MM.1S (cell line): ENCODE measurements around the gene SLC25A41.

Experiments
- DNase-seq: peaks from one replicate; pipeline ENCODE4 v3.0.0-alpha.2; 2015
- H2AFZ ChIP-seq: fragments of 300-600 bp; sonication (generic); 2 replicates; pipeline ENCODE4 v1.6.0; 2016; ENCODE audit warnings: antibody characterized with exemption, low read length
- H3F3A ChIP-seq: fragments of 300-600 bp; sonication (generic); 2 replicates; pipeline ENCODE4 v1.6.1; 2016; ENCODE audit warnings: mild to moderate bottlenecking, antibody characterized with exemption, low read length, moderate library complexity, mixed read lengths; ENCODE audit not compliant: insufficient read depth
- H3K27ac ChIP-seq: fragments of 300-600 bp; sonication (generic); 2 replicates; pipeline ENCODE4 v1.5.1; 2016; ENCODE audit warnings: mild to moderate bottlenecking, low read length
- H3K27me3 ChIP-seq: fragments of 300-600 bp; sonication (generic); replicated peaks from 2 replicates; pipeline ENCODE4 v1.6.0; 2016; ENCODE audit warnings: low read length; ENCODE audit not compliant: insufficient read depth
- H3K36me3 ChIP-seq: fragments of 300-600 bp; sonication (generic); replicated peaks from 2 replicates; pipeline ENCODE4 v1.6.1; 2016; ENCODE audit warnings: mild to moderate bottlenecking, low read length, mixed read lengths; ENCODE audit not compliant: insufficient read depth
- H3K4me1 ChIP-seq: fragments of 300-600 bp; sonication (generic); 2 replicates; pipeline ENCODE4 v1.6.1; 2016; ENCODE audit warnings: low read length, mixed read lengths
- H3K4me2 ChIP-seq: fragments of 300-600 bp; sonication (generic); 2 replicates; pipeline ENCODE4 v1.6.0; 2016; ENCODE audit warnings: low read depth, low read length
- H3K4me3 ChIP-seq: fragments of 300-600 bp; sonication (generic); 2 replicates; pipeline ENCODE4 v1.5.1; 2016; ENCODE audit warnings: low read length, mixed read lengths
- H3K79me2 ChIP-seq: fragments of 300-600 bp; sonication (generic); 2 replicates; pipeline ENCODE4 v1.6.1; 2016; ENCODE audit warnings: mixed run types, low read length, mixed read lengths
- H3K9ac ChIP-seq: fragments of 300-600 bp; sonication (generic); 2 replicates; pipeline ENCODE4 v1.6.1; 2016; ENCODE audit warnings: low read length, mixed read lengths
- H3K9me2 ChIP-seq: fragments of 300-600 bp; sonication (generic); replicated peaks from 2 replicates; pipeline ENCODE4 v1.6.1; 2016; ENCODE audit warnings: mild to moderate bottlenecking, low read length, mixed read lengths; ENCODE audit not compliant: insufficient read depth
- H3K9me3 ChIP-seq: fragments of 300-600 bp; sonication (generic); replicated peaks from 2 replicates; pipeline ENCODE4 v1.6.1; 2016; ENCODE audit warnings: mild to moderate bottlenecking, low read length, mixed read lengths; ENCODE audit not compliant: insufficient read depth
- H4K20me1 ChIP-seq: fragments of 300-600 bp; sonication (generic); 2 replicates; pipeline ENCODE4 v1.6.1; 2016; ENCODE audit warnings: mild to moderate bottlenecking, low read length, moderate library complexity, mixed read lengths; ENCODE audit not compliant: insufficient read depth
- EZH2 ChIP-seq: fragments of 300-600 bp; sonication (generic); optimal IDR thresholded peaks from 2 replicates; pipeline ENCODE3; 2017; ENCODE audit warnings: low read depth, mild to moderate bottlenecking, antibody characterized with exemption, low read length, mixed read lengths
- EZH2phosphoT487 ChIP-seq: fragments of 300-600 bp; sonication (generic); IDR thresholded peaks from 2 replicates; pipeline ENCODE4 v1.6.1; 2018; ENCODE audit warnings: antibody characterized with exemption, low read length
- TF ChIP-seq, protein P1 (sequence below): fragments of 300-600 bp; sonication (generic); IDR thresholded peaks from 2 replicates; pipeline ENCODE4 v1.5.1; 2016; ENCODE audit warnings: antibody characterized with exemption, low read length, mixed read lengths

Gene SLC25A41

DNA sequence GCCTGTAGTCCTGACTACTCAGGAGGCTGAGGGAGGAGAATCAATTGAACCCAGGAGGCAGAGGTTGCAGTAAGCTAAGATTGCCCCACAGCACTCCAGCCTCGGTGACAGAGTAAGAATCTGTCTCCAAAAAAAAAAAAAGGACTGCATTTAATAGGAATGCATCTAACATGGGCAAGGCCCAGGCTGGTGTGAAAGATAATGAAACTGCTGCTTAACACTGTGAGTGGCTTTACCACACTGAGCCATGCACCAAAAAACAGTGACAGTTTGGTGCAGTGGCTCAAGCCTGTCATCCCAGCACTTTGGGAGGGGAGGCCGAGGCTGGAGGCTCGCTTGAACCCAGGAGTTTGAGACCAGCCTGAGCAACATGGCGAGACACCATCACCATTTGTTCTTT, 49.2 kb downstream of the SLC25A41 start:
- no peak overlapping the region for H3K27ac ChIP-seq
- H3F3A ChIP-seq = no peaks in the 10 kb centered on the region
- no peaks in the 10 kb centered on the region for H3K9me3 ChIP-seq
- H4K20me1 ChIP-seq = no peaks in the 10 kb centered on the region
- H3K4me1 ChIP-seq = no peaks in the 10 kb centered on the region
- no peak overlapping the region for H3K4me2 ChIP-seq
- no peak overlapping the region for H3K9ac ChIP-seq
- no peak for DNase-seq
- H2AFZ ChIP-seq = no peak overlapping the region
- TF ChIP-seq, protein P1, sequence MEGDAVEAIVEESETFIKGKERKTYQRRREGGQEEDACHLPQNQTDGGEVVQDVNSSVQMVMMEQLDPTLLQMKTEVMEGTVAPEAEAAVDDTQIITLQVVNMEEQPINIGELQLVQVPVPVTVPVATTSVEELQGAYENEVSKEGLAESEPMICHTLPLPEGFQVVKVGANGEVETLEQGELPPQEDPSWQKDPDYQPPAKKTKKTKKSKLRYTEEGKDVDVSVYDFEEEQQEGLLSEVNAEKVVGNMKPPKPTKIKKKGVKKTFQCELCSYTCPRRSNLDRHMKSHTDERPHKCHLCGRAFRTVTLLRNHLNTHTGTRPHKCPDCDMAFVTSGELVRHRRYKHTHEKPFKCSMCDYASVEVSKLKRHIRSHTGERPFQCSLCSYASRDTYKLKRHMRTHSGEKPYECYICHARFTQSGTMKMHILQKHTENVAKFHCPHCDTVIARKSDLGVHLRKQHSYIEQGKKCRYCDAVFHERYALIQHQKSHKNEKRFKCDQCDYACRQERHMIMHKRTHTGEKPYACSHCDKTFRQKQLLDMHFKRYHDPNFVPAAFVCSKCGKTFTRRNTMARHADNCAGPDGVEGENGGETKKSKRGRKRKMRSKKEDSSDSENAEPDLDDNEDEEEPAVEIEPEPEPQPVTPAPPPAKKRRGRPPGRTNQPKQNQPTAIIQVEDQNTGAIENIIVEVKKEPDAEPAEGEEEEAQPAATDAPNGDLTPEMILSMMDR = no peak
- TF ChIP-seq EZH2phosphoT487 = no peak
- no peak for TF ChIP-seq EZH2
- H3K36me3 ChIP-seq = peaks cover 2% of the 10 kb centered on the region
- no peaks in the 10 kb centered on the region for H3K27me3 ChIP-seq
- no peak overlapping the region for H3K4me3 ChIP-seq
- no peaks in the 10 kb centered on the region for H3K79me2 ChIP-seq
- H3K9me2 ChIP-seq = no peaks in the 10 kb centered on the region

DNA sequence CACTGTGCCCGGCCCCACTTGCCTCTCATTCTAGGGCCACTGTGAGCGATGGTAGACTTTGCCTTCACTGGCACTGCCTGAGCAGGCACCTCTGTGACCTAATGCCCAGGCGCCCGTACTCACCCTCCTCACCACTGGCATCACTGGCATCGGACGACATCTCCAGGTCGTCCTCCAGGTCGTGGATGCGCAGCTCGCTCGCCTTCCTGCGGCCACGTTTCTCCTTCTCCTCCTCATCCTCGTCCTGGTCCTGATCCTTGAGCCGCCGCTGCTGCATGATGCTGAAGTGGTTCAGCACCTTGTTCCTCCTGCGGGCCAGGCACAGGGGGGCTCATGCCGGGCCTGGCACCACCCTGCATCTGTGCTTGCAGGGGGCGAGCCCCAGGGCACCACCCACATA, 50.4 kb downstream of the SLC25A41 start:
- no peaks in the 10 kb centered on the region for H3K9me2 ChIP-seq
- DNase-seq = no peak
- no peak overlapping the region for H3K4me3 ChIP-seq
- no peak overlapping the region for H3K4me2 ChIP-seq
- H4K20me1 ChIP-seq = no peaks in the 10 kb centered on the region
- H3K79me2 ChIP-seq = no peaks in the 10 kb centered on the region
- TF ChIP-seq, protein P1 = no peak
- TF ChIP-seq EZH2 = no peak
- TF ChIP-seq EZH2phosphoT487 = no peak
- no peaks in the 10 kb centered on the region for H3F3A ChIP-seq
- no peak overlapping the region for H3K9ac ChIP-seq
- H3K36me3 ChIP-seq = no peaks in the 10 kb centered on the region; the same call in none of the 2 replicates
- no peaks in the 10 kb centered on the region for H3K9me3 ChIP-seq
- no peak overlapping the region for H3K27ac ChIP-seq
- H3K27me3 ChIP-seq = no peaks in the 10 kb centered on the region
- no peaks in the 10 kb centered on the region for H3K4me1 ChIP-seq
- no peak overlapping the region for H2AFZ ChIP-seq

GRCh38 chr19:6381030-6381750, 52.4 kb downstream of the SLC25A41 start:
- DNase-seq = no peak
- 0 out of 2 replicates have a peak, but pooled peaks cover 2% of the 10 kb centered on the region for H3F3A ChIP-seq
- no peak overlapping the region for H2AFZ ChIP-seq
- H3K9me3 ChIP-seq = no peaks in the 10 kb centered on the region
- no peaks in the 10 kb centered on the region for H3K4me1 ChIP-seq
- no peak overlapping the region for H3K4me2 ChIP-seq
- TF ChIP-seq, protein P1 = no peak
- no peak for TF ChIP-seq EZH2
- TF ChIP-seq EZH2phosphoT487 = no peak
- no peaks in the 10 kb centered on the region for H4K20me1 ChIP-seq
- no peaks in the 10 kb centered on the region for H3K27me3 ChIP-seq
- H3K27ac ChIP-seq = no peak overlapping the region
- H3K9me2 ChIP-seq = no peaks in the 10 kb centered on the region
- H3K79me2 ChIP-seq = no peaks in the 10 kb centered on the region
- H3K9ac ChIP-seq = no peak overlapping the region
- no peaks in the 10 kb centered on the region; the same call in none of the 2 replicates for H3K36me3 ChIP-seq
- H3K4me3 ChIP-seq = no peak overlapping the region
